HFFc6 (cell line): Measurements from ENCODE around the gene CREBRF. TPM values are rescaled to one million over a fixed set of nuclear protein-coding genes. Genes with fewer than 3 reads are reported as not detected.

ENCODE experiments used
- DNase-seq: peaks from one replicate; pipeline ENCODE4 v3.0.0-alpha.2; 2018
- H3K27ac Mint-ChIP-seq: 2 replicates; pipeline ENCODE4 v1.8.0; 2020; ENCODE audit warnings: mild to moderate bottlenecking, mixed read lengths
- H3K27me3 Mint-ChIP-seq: 2 replicates; pipeline ENCODE4 v1.8.0; 2021; ENCODE audit warnings: mild to moderate bottlenecking, moderate library complexity, mixed read lengths; ENCODE audit not compliant: insufficient read depth
- H3K36me3 Mint-ChIP-seq: 2 replicates; pipeline ENCODE4 v1.8.0; 2021; ENCODE audit warnings: low read depth, mixed read lengths
- H3K4me1 Mint-ChIP-seq: 2 replicates; pipeline ENCODE4 v1.8.0; 2020; ENCODE audit warnings: low read depth, mixed read lengths
- H3K4me3 Mint-ChIP-seq: 2 replicates; pipeline ENCODE4 v1.8.0; 2020; ENCODE audit warnings: mild to moderate bottlenecking, moderate library complexity, mixed read lengths
- H3K9me3 Mint-ChIP-seq: 2 replicates; pipeline ENCODE4 v1.8.0; 2020; ENCODE audit warnings: mild to moderate bottlenecking, mixed read lengths
- long read RNA-seq: library from polyadenylated mRNA; unstranded; transcript quantifications from one replicate; pipeline ENCODE4 v2.0.0, GENCODE V29; 2019
- total RNA-seq, 6 experiments: library from RNA; stranded (reverse); fragmentation: NEBNext Ultra II Directional; extraction: Animal tissue kit (Norgen Biotek cat#: 25700); gene quantifications; 2 replicates in 1 of 6; 3 replicates in 5 of 6; pipeline ENCODE4 v1.2.3, GENCODE V29; 2021
- TF ChIP-seq, protein P1 (sequence below): fragments of 200-600 bp; sonication (generic); IDR thresholded peaks from 2 replicates; pipeline ENCODE4 v1.5.0; 2021; ENCODE audit warnings: antibody characterized with exemption, mild to moderate bottlenecking

Gene CREBRF, protein sequence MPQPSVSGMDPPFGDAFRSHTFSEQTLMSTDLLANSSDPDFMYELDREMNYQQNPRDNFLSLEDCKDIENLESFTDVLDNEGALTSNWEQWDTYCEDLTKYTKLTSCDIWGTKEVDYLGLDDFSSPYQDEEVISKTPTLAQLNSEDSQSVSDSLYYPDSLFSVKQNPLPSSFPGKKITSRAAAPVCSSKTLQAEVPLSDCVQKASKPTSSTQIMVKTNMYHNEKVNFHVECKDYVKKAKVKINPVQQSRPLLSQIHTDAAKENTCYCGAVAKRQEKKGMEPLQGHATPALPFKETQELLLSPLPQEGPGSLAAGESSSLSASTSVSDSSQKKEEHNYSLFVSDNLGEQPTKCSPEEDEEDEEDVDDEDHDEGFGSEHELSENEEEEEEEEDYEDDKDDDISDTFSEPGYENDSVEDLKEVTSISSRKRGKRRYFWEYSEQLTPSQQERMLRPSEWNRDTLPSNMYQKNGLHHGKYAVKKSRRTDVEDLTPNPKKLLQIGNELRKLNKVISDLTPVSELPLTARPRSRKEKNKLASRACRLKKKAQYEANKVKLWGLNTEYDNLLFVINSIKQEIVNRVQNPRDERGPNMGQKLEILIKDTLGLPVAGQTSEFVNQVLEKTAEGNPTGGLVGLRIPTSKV
- total RNA-seq, result 10 to 100 TPM in 5 of 6 experiments, 1 to 10 TPM in 1; 8.7 to 15.3 (median 10.7) TPM
- long read RNA-seq, full-length matches to known transcripts, result 2 of 11 reads
- long read RNA-seq, partial matches to known transcripts, result 2 of 11 reads
- long read RNA-seq, other reads (novel, unspliced or antisense), result 7 of 11 reads

DNA sequence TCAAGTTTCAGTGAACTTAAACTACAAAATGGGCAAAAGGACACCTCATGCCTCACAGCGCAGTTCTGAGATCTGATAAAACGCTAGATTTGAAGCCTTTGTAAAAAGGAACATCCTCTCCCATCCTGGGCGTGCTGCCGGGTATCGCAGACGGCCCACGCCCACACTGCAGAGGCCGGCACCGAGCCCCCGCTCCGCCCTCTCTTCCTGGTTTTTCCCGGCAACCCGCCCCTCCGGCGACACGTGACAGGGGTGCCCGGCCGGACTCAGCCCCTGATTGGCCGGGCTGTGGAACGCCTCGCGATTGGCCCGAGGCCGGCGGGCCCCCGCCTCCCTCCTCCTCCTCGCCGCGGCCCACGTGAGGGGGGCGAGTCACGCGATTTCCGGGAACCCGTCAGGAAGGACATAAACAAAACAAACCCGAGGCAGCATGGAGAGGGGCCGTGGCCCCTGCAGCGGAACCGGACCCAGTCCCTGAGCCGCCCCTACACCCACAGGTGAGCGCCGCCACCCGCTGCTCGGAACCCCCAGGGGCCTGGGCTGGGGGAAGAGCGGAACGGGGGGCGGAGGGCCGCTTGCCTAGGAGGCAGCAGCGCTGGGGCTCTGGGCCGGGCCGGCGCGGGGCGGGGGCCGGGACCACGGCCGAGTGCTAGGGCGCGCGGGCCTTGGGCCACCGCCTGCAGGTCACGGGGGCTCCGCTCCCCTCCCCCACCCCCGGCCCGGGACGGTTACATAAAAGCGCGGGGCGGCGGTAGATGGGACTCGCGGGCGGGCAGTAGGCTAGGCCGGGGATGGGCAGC is at the start of gene CREBRF:
TSS of gene CREBRF (plus strand) at position 370 of the 800 bp plus-strand sequence. CDS start 24,424 bp downstream, outside the sequence.
- TF ChIP-seq, protein P1, sequence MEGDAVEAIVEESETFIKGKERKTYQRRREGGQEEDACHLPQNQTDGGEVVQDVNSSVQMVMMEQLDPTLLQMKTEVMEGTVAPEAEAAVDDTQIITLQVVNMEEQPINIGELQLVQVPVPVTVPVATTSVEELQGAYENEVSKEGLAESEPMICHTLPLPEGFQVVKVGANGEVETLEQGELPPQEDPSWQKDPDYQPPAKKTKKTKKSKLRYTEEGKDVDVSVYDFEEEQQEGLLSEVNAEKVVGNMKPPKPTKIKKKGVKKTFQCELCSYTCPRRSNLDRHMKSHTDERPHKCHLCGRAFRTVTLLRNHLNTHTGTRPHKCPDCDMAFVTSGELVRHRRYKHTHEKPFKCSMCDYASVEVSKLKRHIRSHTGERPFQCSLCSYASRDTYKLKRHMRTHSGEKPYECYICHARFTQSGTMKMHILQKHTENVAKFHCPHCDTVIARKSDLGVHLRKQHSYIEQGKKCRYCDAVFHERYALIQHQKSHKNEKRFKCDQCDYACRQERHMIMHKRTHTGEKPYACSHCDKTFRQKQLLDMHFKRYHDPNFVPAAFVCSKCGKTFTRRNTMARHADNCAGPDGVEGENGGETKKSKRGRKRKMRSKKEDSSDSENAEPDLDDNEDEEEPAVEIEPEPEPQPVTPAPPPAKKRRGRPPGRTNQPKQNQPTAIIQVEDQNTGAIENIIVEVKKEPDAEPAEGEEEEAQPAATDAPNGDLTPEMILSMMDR, result no peak
- H3K27ac Mint-ChIP-seq, result peak within 1 kb of the TSS; percentile 96
- peak within 1 kb of the TSS; percentile 93 for H3K4me3 Mint-ChIP-seq
- DNase-seq, result peak; percentile 94
- H3K9me3 Mint-ChIP-seq, result no peaks in the 10 kb centered on the region
- peaks cover 2% of the 10 kb centered on the region; the same call in 1 of the 2 replicates for H3K27me3 Mint-ChIP-seq
- H3K36me3 Mint-ChIP-seq, result no peaks in the 10 kb centered on the region
- peaks cover 51% of the 10 kb centered on the region for H3K4me1 Mint-ChIP-seq

DNA sequence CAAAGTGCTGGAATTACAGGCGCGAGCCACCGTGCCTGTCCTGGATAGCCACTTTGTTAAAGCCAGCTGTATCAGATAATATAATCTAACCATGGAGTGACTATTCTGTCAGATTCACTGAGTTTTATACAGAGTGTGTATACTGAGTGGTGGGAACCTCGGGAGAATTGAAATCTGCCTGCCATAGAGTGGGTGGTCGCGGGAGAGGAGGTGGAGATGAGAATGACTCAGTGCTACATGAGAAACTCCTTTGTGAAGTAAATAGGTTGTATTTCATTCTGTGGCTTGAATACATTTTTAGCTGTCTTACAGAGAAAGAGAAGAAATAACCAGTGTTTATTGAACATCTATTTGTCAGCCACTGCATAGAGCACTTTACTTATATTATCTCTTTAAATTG is 46.1 kb upstream of the CREBRF start:
- Mint-ChIP-seq H3K4me3 (no peak overlapping the region), H3K9me3 (no peaks in the 10 kb centered on the region), H3K27ac (peak overlapping the region; percentile 2; the same call in 1 of the 2 replicates), H3K4me1 (peaks cover 30% of the 10 kb centered on the region), H3K36me3 (peaks cover 7% of the 10 kb centered on the region; the same call in 1 of the 2 replicates), H3K27me3 (no peaks in the 10 kb centered on the region; the same call in none of the 2 replicates)
- TF ChIP-seq, protein P1, result no peak
- DNase-seq, result no peak

DNA sequence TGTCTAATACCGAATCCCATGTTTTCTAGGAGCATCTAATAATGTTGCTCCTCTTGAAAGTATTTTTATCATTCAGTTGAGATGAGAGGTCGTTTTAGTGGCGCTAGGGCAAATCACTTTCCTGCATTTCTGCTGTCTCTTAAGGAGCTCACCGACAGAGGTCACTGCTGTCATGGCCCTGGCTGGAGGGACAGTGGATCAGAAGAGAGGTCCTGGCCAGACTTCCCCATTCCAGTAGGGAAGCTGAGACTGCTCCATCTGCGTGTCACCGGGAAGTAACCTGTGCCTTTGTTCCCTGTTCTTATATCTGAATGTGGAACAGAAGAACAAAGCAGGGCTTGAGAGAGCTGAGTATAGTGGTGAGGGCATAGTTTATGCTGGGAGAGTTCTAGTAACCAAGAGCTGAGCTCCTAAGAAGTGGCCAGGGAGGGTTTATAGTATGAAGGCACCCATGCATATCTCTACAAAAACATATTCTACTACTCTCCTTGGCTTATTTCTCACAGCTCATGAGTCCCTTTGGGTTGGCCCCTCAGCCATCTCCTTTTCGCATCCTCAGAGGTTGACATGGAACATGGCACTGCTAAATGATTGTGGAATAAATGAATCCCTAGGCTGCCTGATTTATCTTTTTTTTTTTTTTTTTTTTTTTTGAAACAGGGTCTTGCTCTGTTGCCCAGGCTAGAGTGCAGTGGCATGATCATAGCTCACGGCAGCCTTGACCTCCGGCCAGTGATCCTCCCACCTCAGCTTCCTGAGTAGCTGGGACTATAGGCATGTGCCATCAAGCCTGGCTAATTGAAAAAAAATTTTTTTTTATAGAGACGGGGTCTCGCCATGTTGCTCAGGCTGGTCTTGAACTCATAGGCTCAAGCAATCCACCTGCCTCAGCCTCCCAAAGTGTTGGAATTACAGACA is 45.3 kb upstream of the CREBRF start:
- no peak for DNase-seq

DNA sequence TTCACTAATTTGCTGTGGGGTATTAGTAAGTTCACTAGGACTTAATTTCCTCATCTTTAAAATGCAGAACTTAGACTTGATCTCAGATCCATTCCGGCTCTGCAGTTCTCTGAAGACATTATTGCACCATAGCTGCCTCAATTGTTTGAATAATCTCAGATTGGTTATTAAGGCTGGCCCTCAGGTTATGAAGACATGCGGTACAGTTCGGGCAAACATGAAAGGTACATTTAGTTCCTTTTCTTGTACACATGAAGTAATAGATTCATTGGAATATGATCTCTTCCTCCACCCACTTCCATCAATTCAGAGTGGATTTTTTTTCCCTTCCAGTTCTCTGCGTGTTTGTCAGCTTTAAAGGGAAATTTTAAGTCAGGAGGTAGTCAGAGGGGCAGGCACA is 44.6 kb upstream of the CREBRF start:
- Mint-ChIP-seq H3K4me3 (no peak overlapping the region), H3K27me3 (no peaks in the 10 kb centered on the region; the same call in none of the 2 replicates), H3K4me1 (peaks cover 36% of the 10 kb centered on the region), H3K9me3 (no peaks in the 10 kb centered on the region), H3K36me3 (peaks cover 7% of the 10 kb centered on the region; the same call in 1 of the 2 replicates), H3K27ac (no peak overlapping the region; the same call in 1 of the 2 replicates)
- TF ChIP-seq, protein P1, result no peak
- no peak for DNase-seq

More for the DNA sequence above, 45.3 kb upstream of the CREBRF start:
- H3K9me3 Mint-ChIP-seq, result no peaks in the 10 kb centered on the region
- peaks cover 31% of the 10 kb centered on the region for H3K4me1 Mint-ChIP-seq
- peaks cover 7% of the 10 kb centered on the region; the same call in 1 of the 2 replicates for H3K36me3 Mint-ChIP-seq
- TF ChIP-seq, protein P1, result no peak
- no peak overlapping the region for H3K4me3 Mint-ChIP-seq
- no peaks in the 10 kb centered on the region; the same call in none of the 2 replicates for H3K27me3 Mint-ChIP-seq
- 0 out of 2 replicates have a peak overlapping the region, but pooled peaks have one; percentile 4 for H3K27ac Mint-ChIP-seq
